HG02852 (cell line): ENCODE data around the gene TMEM131.
"Not testable (repeated sequence)": the region's sequence is repeated elsewhere in the genome, so short reads cannot be mapped to it uniquely, and the experiment has no call there.

Source experiments
- ATAC-seq: cut with Tn5 transposase; IDR thresholded peaks from one replicate; pipeline ENCODE4 v1.9.1; 2021; ENCODE audit warnings: mild to moderate bottlenecking, moderate library complexity; ENCODE audit not compliant: unreplicated experiment

Gene TMEM131

GRCh38 chr2:97869722-97870346 lies 125.9 kb downstream of the TMEM131 start:
- ATAC-seq, result no peak

GRCh38 chr2:97868986-97869721 lies 126.6 kb downstream of the TMEM131 start:
- no peak for ATAC-seq

GRCh38 chr2:97863829-97864228 lies 131.9 kb downstream of the TMEM131 start:
- no peak for ATAC-seq

- no peak for ATAC-seq
Observed at GRCh38 chr2:97861177-97861576, 134.6 kb downstream of the TMEM131 start.

- no peak for ATAC-seq
Observed at GRCh38 chr2:97858442-97858841, 137.3 kb downstream of the TMEM131 start.

GRCh38 chr2:97857553-97857952 lies 138.2 kb downstream of the TMEM131 start:
- no peak for ATAC-seq

GRCh38 chr2:97853057-97853456 lies 142.7 kb downstream of the TMEM131 start:
- not testable (repeated sequence) for ATAC-seq

- no peak for ATAC-seq
Observed at GRCh38 chr2:97851172-97851571, 144.6 kb downstream of the TMEM131 start.

GRCh38 chr2:97849881-97850528 lies 145.7 kb downstream of the TMEM131 start:
- peak; percentile 92 for ATAC-seq

GRCh38 chr2:97848306-97848705 lies 147.4 kb downstream of the TMEM131 start:
- no peak for ATAC-seq

GRCh38 chr2:97846716-97847115 lies 149.0 kb downstream of the TMEM131 start:
- not testable (repeated sequence) for ATAC-seq

- ATAC-seq, result no peak
Observed at GRCh38 chr2:97845818-97846217, 149.9 kb downstream of the TMEM131 start.

- no peak for ATAC-seq
Observed at GRCh38 chr2:97845133-97845532, 150.6 kb downstream of the TMEM131 start.

GRCh38 chr2:97844311-97844859 lies 151.4 kb downstream of the TMEM131 start:
- ATAC-seq, result no peak

- no peak for ATAC-seq
Observed at GRCh38 chr2:97840198-97840597, 155.6 kb downstream of the TMEM131 start.

GRCh38 chr2:97834610-97835009 lies 161.1 kb downstream of the TMEM131 start:
- ATAC-seq, result no peak

GRCh38 chr2:97831121-97831520 lies 164.6 kb downstream of the TMEM131 start:
- no peak for ATAC-seq

GRCh38 chr2:97829255-97829654 lies 166.5 kb downstream of the TMEM131 start:
- not testable (repeated sequence) for ATAC-seq

- not testable (repeated sequence) for ATAC-seq
Observed at GRCh38 chr2:97827013-97827412, 168.7 kb downstream of the TMEM131 start.

GRCh38 chr2:97826266-97826847 lies 169.4 kb downstream of the TMEM131 start:
- ATAC-seq, result not testable (repeated sequence)

GRCh38 chr2:97824011-97824410 lies 171.7 kb downstream of the TMEM131 start:
- ATAC-seq, result not testable (repeated sequence)
